Liver (tissue), 3 donors: Measurements from ENCODE around the gene TTC12.

Experiments
- CTCF ChIP-seq: fragments of 150-350 bp; IDR thresholded peaks from 2 replicates; pipeline ENCODE4 v1.5.1; 2017; ENCODE audit warnings: improper control_type of control experiment, low read depth, low read length; ENCODE audit not compliant: missing input control
- HNF4A ChIP-seq, 2 donors: conservative IDR thresholded peaks; 2 replicates each; pipeline ENCODE4 v1.6.1; 2016; ENCODE audit warnings: antibody characterized with exemption in 2 of 2, mild to moderate bottlenecking in 2 of 2
- HNF4G ChIP-seq: IDR thresholded peaks from 2 replicates; pipeline ENCODE4 v1.6.1; 2016; ENCODE audit warnings: antibody characterized with exemption
- JUND ChIP-seq, 2 donors: IDR thresholded peaks; 2 replicates each; pipeline ENCODE4 v1.6.1; 2016; ENCODE audit warnings: antibody characterized with exemption in 2 of 2
- MAX ChIP-seq: IDR thresholded peaks from 2 replicates; pipeline ENCODE4 v1.6.1; 2016; ENCODE audit warnings: antibody characterized with exemption
- NR2F2 ChIP-seq: IDR thresholded peaks from 2 replicates; pipeline ENCODE4 v1.6.1; 2016; ENCODE audit warnings: antibody characterized with exemption
- RAD21 ChIP-seq, 2 donors: IDR thresholded peaks; 2 replicates each; pipeline ENCODE4 v1.6.1; 2016; ENCODE audit warnings: antibody characterized with exemption in 2 of 2, mild to moderate bottlenecking in 2 of 2
- REST ChIP-seq: IDR thresholded peaks from 2 replicates; pipeline ENCODE4 v1.6.1; 2016; ENCODE audit warnings: antibody characterized with exemption, mild to moderate bottlenecking
- TAF1 ChIP-seq: conservative IDR thresholded peaks from 2 replicates; pipeline ENCODE4 v1.6.1; 2016; ENCODE audit warnings: antibody characterized with exemption, mild to moderate bottlenecking
- YY1 ChIP-seq: IDR thresholded peaks from 2 replicates; pipeline ENCODE4 v1.6.1; 2016; ENCODE audit warnings: antibody characterized with exemption, mild to moderate bottlenecking
- ZBTB33 ChIP-seq: IDR thresholded peaks from 2 replicates; pipeline ENCODE4 v1.6.1; 2016; ENCODE audit warnings: antibody characterized with exemption
- donor health status: healthy.
- donor health status: healthy.

- TF ChIP-seq CTCF = no peak
- no peak for TF ChIP-seq MAX
- TF ChIP-seq HNF4A (conservative IDR thresholded peaks at IDR 0.05) = no peak
- TF ChIP-seq YY1 = no peak
- no peak for TF ChIP-seq TAF1
- no peak for TF ChIP-seq NR2F2
- TF ChIP-seq RAD21 (IDR thresholded peaks at IDR 0.05) = no peak
- TF ChIP-seq JUND (IDR thresholded peaks at IDR 0.05) = no peak
- TF ChIP-seq REST = no peak
- no peak for TF ChIP-seq ZBTB33
- no peak for TF ChIP-seq HNF4G
Measured at GRCh38 chr11:113356203-113356602, 41.8 kb downstream of the TTC12 start.
